Hematopoietic multipotent progenitor cell treated with erythropoietin and hydrocortisone succinate and interleukin-3 and kit ligand, for 15 days (in vitro differentiated cells): ENCODE results near the gene KDELR1.

ENCODE experiments used
- DNase-seq: peaks from one replicate; pipeline ENCODE4 v3.0.0-alpha.2; 2015; ENCODE audit warnings: low spot score

The KDELR1 gene

GRCh38 chr19:48391100-48392005 is at the start of gene KDELR1:
KDELR1 (minus strand) TSS chr19:48391551; CDS start chr19:48391358, 193 bp downstream.
- peak; percentile 76 for DNase-seq

- no peak for DNase-seq
These were observed 45.2 kb upstream of the KDELR1 start for GRCh38 chr19:48436586-48436985.

GRCh38 chr19:48433337-48433736 is 42.0 kb upstream of the KDELR1 start:
- DNase-seq, result no peak

DNA sequence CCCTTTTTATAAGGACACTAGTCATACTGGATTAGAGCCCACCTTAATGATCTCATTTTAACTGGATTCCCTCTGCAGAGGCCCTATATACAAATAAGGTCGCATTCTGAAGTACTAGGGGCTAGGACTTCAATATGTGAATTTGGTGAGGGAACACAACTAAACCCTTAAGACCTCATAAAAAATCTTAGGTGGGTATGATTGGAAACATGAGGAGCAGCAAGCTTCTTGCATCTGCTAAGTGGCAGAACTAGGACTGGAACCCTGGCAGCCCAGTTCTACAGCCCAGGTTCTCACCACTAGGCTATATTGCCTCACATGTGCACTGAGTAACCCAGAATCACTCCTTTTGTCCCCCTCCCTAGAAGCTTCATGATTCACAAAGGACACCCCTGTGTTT is 37.3 kb upstream of the KDELR1 start:
- DNase-seq, result no peak

- no peak for DNase-seq
These were observed 33.4 kb upstream of the KDELR1 start for GRCh38 chr19:48424694-48425219.

DNA sequence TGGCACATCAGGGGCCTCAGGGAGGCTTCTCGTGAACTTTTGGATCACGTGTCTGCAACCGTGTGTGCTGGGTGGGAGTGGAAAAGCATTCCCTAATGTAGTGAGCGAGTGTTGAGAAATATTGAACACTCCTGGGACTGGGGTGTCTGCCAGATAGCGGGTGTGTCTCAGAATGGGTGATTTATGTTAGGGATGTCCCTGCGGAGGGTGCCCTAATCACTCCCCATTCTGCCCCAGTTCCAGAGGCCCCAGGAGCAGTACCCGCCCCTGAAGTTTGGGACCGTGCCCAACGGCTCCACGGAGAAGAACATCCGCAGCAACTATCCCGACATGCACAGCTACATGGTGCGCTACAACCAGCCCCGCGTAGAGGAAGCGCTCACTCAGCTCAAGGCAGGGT is 30.2 kb upstream of the KDELR1 start:
- DNase-seq, result no peak

- DNase-seq, result peak; percentile 39
These were observed 28.0 kb upstream of the KDELR1 start for GRCh38 chr19:48419158-48419920.

- no peak for DNase-seq
These were observed 27.1 kb upstream of the KDELR1 start for GRCh38 chr19:48418317-48419064.

DNA sequence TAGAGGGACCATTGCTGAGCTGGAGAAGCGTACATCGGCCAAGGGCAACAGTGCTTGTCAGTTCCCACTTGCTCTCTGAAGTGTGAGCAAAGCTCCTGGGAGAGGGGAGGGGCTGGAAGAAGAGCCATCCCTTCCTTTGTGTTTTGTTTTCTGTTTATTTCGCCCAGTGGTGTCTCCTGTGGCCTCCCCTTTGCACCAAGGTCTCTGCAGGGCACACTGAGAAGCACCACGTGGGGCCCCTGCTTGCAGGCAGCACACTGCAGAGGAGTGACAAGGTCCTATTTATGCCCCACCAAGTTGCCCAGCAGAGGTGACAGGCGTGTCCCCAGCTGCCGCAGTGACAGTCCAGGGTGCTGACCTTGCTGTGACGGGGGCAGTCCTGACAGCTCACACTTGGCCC is 26.1 kb upstream of the KDELR1 start:
- DNase-seq, result no peak

DNA sequence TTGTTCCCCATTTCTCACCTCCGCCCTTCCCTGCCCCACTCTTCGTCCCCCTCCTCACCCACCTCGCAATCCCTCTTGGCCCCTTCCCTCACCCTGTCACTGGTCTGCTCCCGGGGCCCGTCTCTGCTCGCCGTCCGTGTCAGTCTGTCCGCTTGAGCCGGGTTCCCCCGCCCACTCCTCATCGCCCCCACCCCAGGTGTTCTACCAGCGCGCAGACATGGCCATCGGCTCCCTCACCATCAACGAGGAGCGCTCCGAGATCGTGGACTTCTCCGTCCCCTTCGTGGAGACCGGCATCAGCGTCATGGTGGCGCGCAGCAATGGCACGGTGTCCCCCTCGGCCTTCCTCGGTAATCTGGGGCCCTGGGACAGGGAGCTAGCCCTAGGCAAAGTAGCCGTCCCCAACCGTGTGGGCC is 24.5 kb upstream of the KDELR1 start:
- DNase-seq, result no peak

DNA sequence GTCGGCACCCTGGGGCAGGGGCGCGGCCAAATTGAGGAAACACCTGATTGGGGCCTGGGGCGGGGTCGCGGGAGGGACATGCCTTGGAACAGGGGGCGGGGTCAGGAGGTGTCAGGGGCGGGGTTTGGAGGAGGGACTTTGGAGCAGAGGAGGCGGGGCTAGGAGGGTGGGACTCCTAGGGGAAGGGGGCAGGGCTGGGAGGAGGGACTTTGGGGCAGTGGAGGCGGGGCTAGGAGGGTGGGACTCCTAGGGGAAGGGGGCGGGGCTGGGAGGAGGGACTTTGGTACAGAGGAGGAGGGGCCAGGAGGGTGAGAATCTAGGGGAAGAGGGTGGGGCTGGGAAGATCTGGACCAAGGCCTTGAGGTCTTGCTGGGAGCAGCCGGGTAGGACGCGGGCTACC is 24.0 kb upstream of the KDELR1 start:
- DNase-seq, result peak; percentile 79

GRCh38 chr19:48413879-48414587 is 22.7 kb upstream of the KDELR1 start:
- no peak for DNase-seq

- DNase-seq, result no peak
These were observed 14.5 kb upstream of the KDELR1 start for GRCh38 chr19:48405850-48406249.

GRCh38 chr19:48405010-48405659 is 13.8 kb upstream of the KDELR1 start:
- DNase-seq, result no peak

GRCh38 chr19:48403606-48404005 is 12.3 kb upstream of the KDELR1 start:
- no peak for DNase-seq

DNA sequence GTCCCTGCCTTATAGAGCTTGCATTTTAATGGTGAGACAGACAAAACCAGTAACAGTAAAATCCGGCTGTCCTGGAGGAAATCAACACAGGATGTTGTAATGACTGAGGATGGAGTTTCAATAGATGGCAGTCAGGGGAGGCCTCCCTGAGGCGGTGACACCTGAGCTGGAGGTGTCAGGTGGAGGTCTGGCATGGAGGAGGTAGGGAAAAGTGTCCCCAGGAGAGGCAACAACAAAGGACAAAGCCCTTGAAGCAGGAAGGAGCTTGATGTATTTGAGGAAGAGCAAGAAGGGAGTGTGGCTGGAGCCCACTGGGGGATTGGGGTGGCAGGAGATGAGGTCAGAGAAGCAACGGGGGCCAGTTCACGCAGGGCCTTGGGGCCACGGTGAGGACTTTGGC is 9.9 kb upstream of the KDELR1 start:
- no peak for DNase-seq

GRCh38 chr19:48400018-48400742 is 8.8 kb upstream of the KDELR1 start:
- peak; percentile 32 for DNase-seq

DNA sequence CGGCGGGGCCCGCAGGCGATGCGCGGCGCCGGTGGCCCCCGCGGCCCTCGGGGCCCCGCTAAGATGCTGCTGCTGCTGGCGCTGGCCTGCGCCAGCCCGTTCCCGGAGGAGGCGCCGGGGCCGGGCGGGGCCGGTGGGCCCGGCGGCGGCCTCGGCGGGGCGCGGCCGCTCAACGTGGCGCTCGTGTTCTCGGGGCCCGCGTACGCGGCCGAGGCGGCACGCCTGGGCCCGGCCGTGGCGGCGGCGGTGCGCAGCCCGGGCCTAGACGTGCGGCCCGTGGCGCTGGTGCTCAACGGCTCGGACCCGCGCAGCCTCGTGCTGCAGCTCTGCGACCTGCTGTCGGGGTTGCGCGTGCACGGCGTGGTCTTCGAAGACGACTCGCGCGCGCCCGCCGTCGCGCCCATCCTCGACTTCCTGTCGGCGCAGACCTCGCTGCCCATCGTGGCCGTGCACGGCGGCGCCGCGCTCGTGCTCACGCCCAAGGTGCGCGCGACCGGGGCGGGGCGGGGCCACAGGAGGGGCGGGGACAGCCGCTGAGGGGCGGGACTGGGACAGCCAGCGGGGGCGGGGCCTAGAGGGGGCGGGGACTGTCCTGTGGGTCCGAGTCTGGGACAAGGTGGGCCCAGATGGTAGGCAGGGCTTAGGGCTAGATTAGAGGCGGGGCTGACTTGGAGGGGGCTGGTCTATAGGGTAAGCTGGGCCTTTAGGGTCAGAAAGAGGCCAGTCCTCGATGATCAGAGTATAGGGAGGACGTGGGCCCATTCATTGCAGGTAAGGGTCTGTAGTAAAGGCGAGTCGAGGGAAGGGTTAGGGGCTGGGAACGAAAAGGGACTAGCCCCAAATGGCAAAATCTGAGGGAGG is 7.3 kb upstream of the KDELR1 start:
- DNase-seq, result peak; percentile 73

DNA sequence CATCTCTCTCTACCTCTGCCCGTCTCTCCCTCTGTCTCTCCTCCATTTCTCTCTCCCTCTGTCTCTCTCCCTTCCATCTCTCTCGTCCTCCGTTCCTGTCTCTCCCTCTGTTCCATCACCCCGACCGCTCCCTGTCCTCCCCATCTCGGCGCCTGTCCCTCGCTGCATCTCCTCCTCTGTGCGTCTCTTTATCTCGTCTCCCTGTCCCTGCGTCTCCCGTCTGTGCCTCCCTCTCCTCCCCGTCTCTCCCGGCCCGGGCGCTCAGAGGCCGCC is 6.7 kb upstream of the KDELR1 start:
- no peak for DNase-seq
